Spleen (tissue), 7 donors: Measurements from ENCODE around the gene NOP9.

Experiments
- POLR2AphosphoS5 ChIP-seq, 3 donors: sonication (generic); formaldehyde crosslinking; IDR thresholded peaks; one replicate each; pipeline ENCODE4 v1.5.1; 2017; ENCODE audit warnings: antibody characterized with exemption in 3 of 3
- TF ChIP-seq, protein P1 (sequence below), 11 experiments: fragments of 200-600 bp in 7 of 11; fragments of 450-650 bp in 4 of 11; sonication (generic) in 4 of 11; IDR thresholded peaks in 8 of 11; conservative IDR thresholded peaks in 3 of 11; 1 replicate in 7 of 11; 2 replicates in 4 of 11; pipeline versions ENCODE4 v1.4.0 to v1.8.0; 2016 to 2021; ENCODE audit warnings: antibody characterized with exemption in 11 of 11, inconsistent platforms in 4 of 11, mild to moderate bottlenecking in 1 of 11
- donor health status: DM: no; HTN: no; CAD: no; lungs with moderate emphysema.
- donor health status: DM: no; HTN: no; CAD: no.
- donor health status: DM: no; HTN: no; CAD: no.

DNA sequence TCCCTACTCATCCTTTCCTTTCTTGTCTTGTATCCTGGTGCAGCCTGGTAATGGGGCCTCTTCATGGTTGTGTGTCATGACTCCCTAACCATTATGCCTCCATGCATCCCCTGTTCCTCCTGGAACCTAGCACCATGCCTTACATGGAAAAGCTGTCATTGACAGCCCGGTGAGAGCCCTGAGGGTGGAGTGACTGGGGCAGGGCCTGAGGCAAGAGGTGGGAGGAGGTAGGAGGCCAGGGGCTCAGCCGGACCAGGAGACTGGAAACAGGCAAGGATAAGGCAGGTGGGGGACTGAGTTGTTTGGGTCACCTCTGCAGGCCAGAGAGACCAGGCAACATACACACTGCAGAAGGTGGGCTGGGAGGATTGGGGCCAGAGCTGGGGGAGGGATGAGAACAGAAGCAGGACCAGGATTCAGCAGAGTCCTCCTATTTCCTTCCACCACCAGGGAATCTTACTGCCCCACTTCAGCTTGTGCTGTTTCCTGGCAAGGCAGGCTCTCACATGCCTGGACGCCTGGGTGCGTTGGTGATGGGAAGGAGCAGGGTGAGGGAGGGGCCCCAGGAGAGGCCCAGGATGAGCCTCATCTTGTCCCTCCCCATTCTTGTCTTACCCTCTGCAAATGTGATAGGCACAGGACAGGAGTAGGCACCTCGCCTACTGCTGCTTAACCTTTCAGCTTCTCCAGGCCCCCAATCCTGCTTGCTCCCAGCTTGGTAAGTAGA is 10.1 kb downstream of the NOP9 start, which contains the start of gene LTB4R2:
- TF ChIP-seq POLR2AphosphoS5 (IDR thresholded peaks at IDR 0.05) = no peak
- TF ChIP-seq, protein P1, sequence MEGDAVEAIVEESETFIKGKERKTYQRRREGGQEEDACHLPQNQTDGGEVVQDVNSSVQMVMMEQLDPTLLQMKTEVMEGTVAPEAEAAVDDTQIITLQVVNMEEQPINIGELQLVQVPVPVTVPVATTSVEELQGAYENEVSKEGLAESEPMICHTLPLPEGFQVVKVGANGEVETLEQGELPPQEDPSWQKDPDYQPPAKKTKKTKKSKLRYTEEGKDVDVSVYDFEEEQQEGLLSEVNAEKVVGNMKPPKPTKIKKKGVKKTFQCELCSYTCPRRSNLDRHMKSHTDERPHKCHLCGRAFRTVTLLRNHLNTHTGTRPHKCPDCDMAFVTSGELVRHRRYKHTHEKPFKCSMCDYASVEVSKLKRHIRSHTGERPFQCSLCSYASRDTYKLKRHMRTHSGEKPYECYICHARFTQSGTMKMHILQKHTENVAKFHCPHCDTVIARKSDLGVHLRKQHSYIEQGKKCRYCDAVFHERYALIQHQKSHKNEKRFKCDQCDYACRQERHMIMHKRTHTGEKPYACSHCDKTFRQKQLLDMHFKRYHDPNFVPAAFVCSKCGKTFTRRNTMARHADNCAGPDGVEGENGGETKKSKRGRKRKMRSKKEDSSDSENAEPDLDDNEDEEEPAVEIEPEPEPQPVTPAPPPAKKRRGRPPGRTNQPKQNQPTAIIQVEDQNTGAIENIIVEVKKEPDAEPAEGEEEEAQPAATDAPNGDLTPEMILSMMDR (IDR thresholded peaks at IDR 0.05 in 8 of 11, conservative IDR thresholded peaks at IDR 0.05 in 3 of 11) = no peak
